Measurements from ENCODE around the gene SEMA4D. TPM values are rescaled to one million over a fixed set of nuclear protein-coding genes. Genes with fewer than 3 reads are reported as not detected.

The SEMA4D gene
- total RNA-seq, 3 donors from 2014 or later (not counting 1 experiment from before 2014, with no cell fraction given): 354 to 448 (median 420) TPM

- Histone ChIP-seq H3K27me3 (ENCODE audit: control insufficient read depth, insufficient read depth, low read length) (no peaks in the 10 kb centered on the region), H3K36me3 (ENCODE audit: control insufficient read depth, insufficient read depth, low read length) (no peaks in the 10 kb centered on the region), H3K27ac (ENCODE audit: low read length) (no peak overlapping the region), H3K4me3 (ENCODE audit: low read length) (no peak overlapping the region), H3K4me1 (ENCODE audit: control insufficient read depth, insufficient read depth, low read length) (peaks cover 27% of the 10 kb centered on the region), H3K9me3 (ENCODE audit: control insufficient read depth, insufficient read depth, low read length) (no peaks in the 10 kb centered on the region)
- no peak for ATAC-seq
- no peak for DNase-seq
- no peak for TF ChIP-seq CTCF (IDR thresholded peaks at IDR 0.05)
- intact Hi-C loops (cut with micrococcal nuclease): no loop called here
- H3K27me3 Mint-ChIP-seq (ENCODE audit: low read depth in 2 of 2): no peaks in the 10 kb centered on the region
- H3K9me3 Mint-ChIP-seq: no peaks in the 10 kb centered on the region
- H3K4me1 Mint-ChIP-seq: peaks cover 17 to 27% of the 10 kb centered on the region in 2 donors
- H3K36me3 Mint-ChIP-seq: no peaks in the 10 kb centered on the region
- H3K4me3 Mint-ChIP-seq: no peak overlapping the region
- H3K27ac Mint-ChIP-seq: no peak overlapping the region
- 95% methylated on average over 8 of the region's 8 CpGs for WGBS (ENCODE audit: insufficient coverage)
Measured at GRCh38 chr9:89368978-89369377, 128.9 kb downstream of the SEMA4D start.

- no peak for DNase-seq
- 95% methylated on average over 7 of the region's 7 CpGs for WGBS (ENCODE audit: insufficient coverage)
- Mint-ChIP-seq H3K4me1 (peaks cover 13 to 23% of the 10 kb centered on the region in 2 donors), H3K9me3 (no peaks in the 10 kb centered on the region), H3K27ac (no peak overlapping the region), H3K27me3 (ENCODE audit: low read depth in 2 of 2) (no peaks in the 10 kb centered on the region), H3K4me3 (no peak overlapping the region), H3K36me3 (no peaks in the 10 kb centered on the region)
- intact Hi-C loops (cut with micrococcal nuclease): no loop called here
- H3K4me3 ChIP-seq (ENCODE audit: low read length): no peak overlapping the region
- no peaks in the 10 kb centered on the region for H3K36me3 ChIP-seq (ENCODE audit: control insufficient read depth, insufficient read depth, low read length)
- H3K9me3 ChIP-seq (ENCODE audit: control insufficient read depth, insufficient read depth, low read length): no peaks in the 10 kb centered on the region
- no peak for ATAC-seq
- no peak overlapping the region for H3K27ac ChIP-seq (ENCODE audit: low read length)
- TF ChIP-seq CTCF (IDR thresholded peaks at IDR 0.05): no peak
- H3K27me3 ChIP-seq (ENCODE audit: control insufficient read depth, insufficient read depth, low read length): no peaks in the 10 kb centered on the region
- peaks cover 23% of the 10 kb centered on the region for H3K4me1 ChIP-seq (ENCODE audit: control insufficient read depth, insufficient read depth, low read length)
Measured at GRCh38 chr9:89368550-89368949, 129.4 kb downstream of the SEMA4D start.

- peaks cover 16% of the 10 kb centered on the region for H3K4me1 ChIP-seq (ENCODE audit: control insufficient read depth, insufficient read depth, low read length)
- no peak overlapping the region for H3K4me3 ChIP-seq (ENCODE audit: low read length)
- no peaks in the 10 kb centered on the region for H3K27me3 Mint-ChIP-seq (ENCODE audit: low read depth in 2 of 2)
- no peaks in the 10 kb centered on the region for H3K36me3 Mint-ChIP-seq
- H3K36me3 ChIP-seq (ENCODE audit: control insufficient read depth, insufficient read depth, low read length): no peaks in the 10 kb centered on the region
- ATAC-seq: no peak
- H3K9me3 ChIP-seq (ENCODE audit: control insufficient read depth, insufficient read depth, low read length): no peaks in the 10 kb centered on the region
- no peak for DNase-seq
- H3K27ac Mint-ChIP-seq: no peak overlapping the region
- TF ChIP-seq CTCF (IDR thresholded peaks at IDR 0.05): no peak
- peaks cover 6 to 16% of the 10 kb centered on the region in 2 donors for H3K4me1 Mint-ChIP-seq
- intact Hi-C loops (cut with micrococcal nuclease): no loop called here
- no peaks in the 10 kb centered on the region for H3K9me3 Mint-ChIP-seq
- 94% methylated on average over 14 of the region's 14 CpGs for WGBS (ENCODE audit: insufficient coverage)
- H3K27ac ChIP-seq (ENCODE audit: low read length): no peak overlapping the region
- H3K27me3 ChIP-seq (ENCODE audit: control insufficient read depth, insufficient read depth, low read length): no peaks in the 10 kb centered on the region
- no peak overlapping the region for H3K4me3 Mint-ChIP-seq
Measured at GRCh38 chr9:89367726-89368437, 130.0 kb downstream of the SEMA4D start.

DNA sequence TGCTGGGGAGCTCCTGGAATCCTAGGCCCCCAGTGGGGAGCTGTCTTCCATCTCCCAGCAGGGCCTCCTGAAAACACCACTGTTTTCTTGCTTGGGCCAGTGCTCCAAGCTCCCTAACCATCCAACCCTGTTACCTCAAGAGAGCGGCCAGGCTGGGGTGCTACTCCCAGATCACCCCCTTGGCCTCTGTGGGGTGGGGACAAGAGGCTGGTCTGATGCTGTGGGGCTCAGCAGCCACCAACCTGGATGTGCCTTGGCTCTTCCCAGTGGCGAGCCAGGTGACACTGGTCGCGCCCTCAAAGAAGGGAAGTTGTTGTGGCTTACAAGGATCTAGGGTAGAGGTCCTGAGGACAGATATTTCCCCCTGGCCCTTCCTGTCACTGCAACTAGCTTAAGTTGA lies 130.6 kb downstream of the SEMA4D start:
- peaks cover 3% of the 10 kb centered on the region for H3K36me3 ChIP-seq (ENCODE audit: control insufficient read depth, insufficient read depth, low read length)
- no peaks in the 10 kb centered on the region for H3K27me3 ChIP-seq (ENCODE audit: control insufficient read depth, insufficient read depth, low read length)
- Mint-ChIP-seq H3K36me3 (no peaks in the 10 kb centered on the region), H3K9me3 (no peaks in the 10 kb centered on the region), H3K4me3 (no peak overlapping the region), H3K27ac (no peak overlapping the region), H3K27me3 (ENCODE audit: low read depth in 2 of 2) (no peaks in the 10 kb centered on the region), H3K4me1 (peaks cover under 1 to 10% of the 10 kb centered on the region in 2 donors)
- intact Hi-C loops (cut with micrococcal nuclease): no loop called here
- H3K4me1 ChIP-seq (ENCODE audit: control insufficient read depth, insufficient read depth, low read length): peaks cover 10% of the 10 kb centered on the region
- ATAC-seq (no peak), DNase-seq (no peak)
- no peak overlapping the region for H3K4me3 ChIP-seq (ENCODE audit: low read length)
- TF ChIP-seq CTCF (IDR thresholded peaks at IDR 0.05): no peak
- no peaks in the 10 kb centered on the region for H3K9me3 ChIP-seq (ENCODE audit: control insufficient read depth, insufficient read depth, low read length)
- no peak overlapping the region for H3K27ac ChIP-seq (ENCODE audit: low read length)
- 85% methylated on average over 4 of the region's 4 CpGs for WGBS (ENCODE audit: insufficient coverage)
